Endothelial cell of umbilical vein (primary cell): ENCODE data around the gene INMT. TPM values are rescaled to one million over a fixed set of nuclear protein-coding genes. Genes with fewer than 3 reads are reported as not detected.

Experiments used
- BruUV-seq: library from RNA; stranded (reverse); fragments of 400-500 nt; replicated peaks from 2 replicates; lab custom pipeline; 2021; lab: Mats Ljungman, UMichigan
- CTCF ChIA-PET: fragments of 300-600, 350-600 bp; sonication (Branson Sonifier 250); formaldehyde crosslinking; loops from one replicate; lab custom pipeline; 2021; ENCODE audit warnings: antibody characterized with exemption, inconsistent platforms; lab: Charles Lee
- POLR2A ChIA-PET: fragments of 300-600, 350-600 bp; sonication (Branson Sonifier 250); formaldehyde crosslinking; loops from one replicate; lab custom pipeline; 2021; ENCODE audit warnings: antibody characterized with exemption, inconsistent platforms; lab: Charles Lee
- DNase-seq: peaks from one replicate; pipeline ENCODE4 v3.0.0-alpha.2; 2011; ENCODE audit warnings: low read depth, low spot score
- FAIRE-seq: peaks from 2 replicates; lab custom pipeline; 2011; peaks lifted over from hg19 to GRCh38; lab: Jason Lieb, UNC
- H2AFZ ChIP-seq: 2 replicates; pipeline ENCODE4 v1.6.0; 2012; ENCODE audit warnings: low read depth, low read length, control low read depth, inconsistent platforms
- H3K27ac ChIP-seq: 2 replicates; pipeline ENCODE4 v1.5.1; 2011; ENCODE audit warnings: low read depth, mild to moderate bottlenecking, control low read depth, low read length, moderate library complexity; ENCODE audit not compliant: insufficient read depth
- H3K27me3 ChIP-seq, 2 experiments: 2 replicates each; pipeline versions ENCODE4 v1.6.0 to v1.6.1; 2011; ENCODE audit warnings: low read length in 2 of 2, mixed read lengths in 1 of 2; ENCODE audit not compliant: control insufficient read depth in 2 of 2, insufficient read depth in 2 of 2
- H3K36me3 ChIP-seq, 2 experiments: 2 replicates in 1 of 2; 3 replicates in 1 of 2; pipeline ENCODE4 v1.5.1; 2011; ENCODE audit warnings: low read length in 2 of 2, mild to moderate bottlenecking in 1 of 2, moderate library complexity in 1 of 2; ENCODE audit not compliant: control insufficient read depth in 2 of 2, insufficient read depth in 2 of 2; ENCODE audit errors: extremely low read depth in 1 of 2
- H3K4me1 ChIP-seq: 3 replicates; pipeline ENCODE4 v1.5.1; 2011; ENCODE audit warnings: mild to moderate bottlenecking, low read length; ENCODE audit not compliant: control insufficient read depth, insufficient read depth; ENCODE audit errors: extremely low read depth
- H3K4me2 ChIP-seq: 2 replicates; pipeline ENCODE4 v1.6.1; 2011; ENCODE audit warnings: low read length, control low read depth, mixed read lengths; ENCODE audit not compliant: insufficient read depth
- H3K4me3 ChIP-seq, 3 experiments: fragments of 200-600 bp in 1 of 3; sonication (generic), shearing (Covaris generic) in 1 of 3; replicated peaks in 1 of 3; 2 replicates each; pipeline ENCODE4 v1.5.1; 2011 to 2016; ENCODE audit warnings: control low read depth in 3 of 3, low read length in 3 of 3, mild to moderate bottlenecking in 2 of 3, inconsistent platforms in 1 of 3, low read depth in 1 of 3, moderate library complexity in 1 of 3; ENCODE audit not compliant: insufficient read depth in 1 of 3
- H3K79me2 ChIP-seq: 2 replicates; pipeline ENCODE4 v1.6.0; 2012; ENCODE audit warnings: low read length, inconsistent platforms; ENCODE audit not compliant: control insufficient read depth, insufficient read depth
- H3K9ac ChIP-seq: replicated peaks from 2 replicates; pipeline ENCODE3; 2011; ENCODE audit warnings: low read length, control low read depth; ENCODE audit not compliant: insufficient read depth; ENCODE audit errors: extremely low read depth
- H3K9me1 ChIP-seq: replicated peaks from 3 replicates; pipeline ENCODE4 v1.6.0; 2011; ENCODE audit warnings: mild to moderate bottlenecking, low read length; ENCODE audit not compliant: control insufficient read depth, insufficient read depth; ENCODE audit errors: extremely low read depth
- H3K9me3 ChIP-seq: replicated peaks from 2 replicates; pipeline ENCODE4 v1.5.1; 2012; ENCODE audit warnings: low read length, inconsistent platforms; ENCODE audit not compliant: control insufficient read depth, insufficient read depth
- H4K20me1 ChIP-seq: replicated peaks from 2 replicates; pipeline ENCODE3; 2011; ENCODE audit warnings: mild to moderate bottlenecking, low read length; ENCODE audit not compliant: control insufficient read depth, insufficient read depth; ENCODE audit errors: extremely low read depth
- CTCF ChIP-seq, 2 donors: IDR thresholded peaks; 1 replicate in 1 of 2; 2 replicates in 1 of 2; pipeline ENCODE4 v1.5.1; 2011; ENCODE audit warnings: low read length in 2 of 2, mild to moderate bottlenecking in 2 of 2, moderate library complexity in 2 of 2, control low read depth in 1 of 2, inconsistent platforms in 1 of 2, low read depth in 1 of 2; ENCODE audit not compliant: insufficient read depth in 1 of 2; ENCODE audit errors: extremely low read depth in 1 of 2
- EZH2 ChIP-seq: IDR thresholded peaks from 2 replicates; pipeline ENCODE4 v1.6.1; 2012; ENCODE audit warnings: borderline replicate concordance, low read depth, mild to moderate bottlenecking, moderate library complexity, low read length, inconsistent platforms; ENCODE audit not compliant: severe bottlenecking
- FOS ChIP-seq: IDR thresholded peaks from 2 replicates; pipeline ENCODE4 v1.6.1; 2011; ENCODE audit warnings: mild to moderate bottlenecking, low read length, moderate library complexity, borderline replicate concordance; ENCODE audit not compliant: insufficient read depth
- GATA2 ChIP-seq: IDR thresholded peaks from 2 replicates; pipeline ENCODE4 v1.7.0; 2011; ENCODE audit warnings: low read depth, mild to moderate bottlenecking, moderate library complexity, mixed read lengths, low read length; ENCODE audit not compliant: insufficient read length, insufficient read depth
- JUN ChIP-seq: IDR thresholded peaks from 2 replicates; pipeline ENCODE4 v1.6.1; 2011; ENCODE audit warnings: borderline replicate concordance, low read depth; ENCODE audit not compliant: insufficient read length, insufficient read depth
- MAX ChIP-seq: IDR thresholded peaks from 2 replicates; pipeline ENCODE4 v1.6.1; 2011; ENCODE audit not compliant: insufficient read depth, insufficient read length
- MYC ChIP-seq: IDR thresholded peaks from one replicate; pipeline ENCODE4 v1.6.1; 2011; ENCODE audit warnings: mild to moderate bottlenecking, low read depth, low read length
- POLR2A ChIP-seq: IDR thresholded peaks from 2 replicates; pipeline ENCODE4 v1.6.1; 2012; ENCODE audit warnings: low read depth, mild to moderate bottlenecking, control low read depth, low read length
- POLR2AphosphoS5 ChIP-seq: IDR thresholded peaks from 2 replicates; pipeline ENCODE4 v1.6.1; 2012; ENCODE audit warnings: low read depth, mild to moderate bottlenecking, control low read depth, low read length, moderate library complexity; ENCODE audit not compliant: insufficient read depth
- dilution Hi-C: fragments of 300-500 bp; cut with MboI; formaldehyde crosslinking; loops from one replicate; pipeline ENCODE4 v1.15.0; 2019; ENCODE audit warnings: low sequenced_read_pairs; ENCODE audit not compliant: extremely low pct_ligation_motif_present
- intact Hi-C: fragments of 100-400 bp; cut with micrococcal nuclease; formaldehyde crosslinking; loops from one replicate; pipeline ENCODE4 v1.10.0; 2022
- polyA plus RNA-seq, 4 experiments: library from polyadenylated mRNA; depleted of rRNA in 3 of 4; stranded (reverse) in 3 of 4; unstranded in 1 of 4; fragments of >200 nt; gene quantifications; 2 replicates each; pipeline versions ENCODE4 v1.2.1 to v1.2.3, GENCODE V29; 2011 to 2012; ENCODE audit warnings: missing spikeins in 1 of 4
- total RNA-seq: library from RNA; stranded (reverse); gene quantifications from 2 replicates; pipeline ENCODE4 v1.2.3, GENCODE V29; 2021

INMT gene
- total and polyA plus RNA-seq, 2 donors (not counting 3 experiments of a cell fraction or from before 2014, with no cell fraction given) = not detected

GRCh38 chr7:30726296-30727006 lies 25.5 kb upstream of the INMT start:
- DNase-seq (no peak), FAIRE-seq (no peak)
- Histone ChIP-seq H3K79me2 (no peaks in the 10 kb centered on the region), H4K20me1 (no peaks in the 10 kb centered on the region), H3K9me3 (no peaks in the 10 kb centered on the region), H3K27me3 (peaks cover 11 to 14% of the 10 kb centered on the region in 2 experiments), H3K4me3 (no peak overlapping the region), H3K4me2 (no peak overlapping the region), H3K9ac (no peak overlapping the region), H3K27ac (no peak overlapping the region), H3K9me1 (no peaks in the 10 kb centered on the region), H3K36me3 (no peaks in the 10 kb centered on the region), H3K4me1 (no peaks in the 10 kb centered on the region), H2AFZ (no peak overlapping the region)
- TF ChIP-seq POLR2AphosphoS5 = no peak
- TF ChIP-seq EZH2 = no peak
- no peak for TF ChIP-seq JUN
- no peak for TF ChIP-seq MAX
- TF ChIP-seq GATA2 = no peak
- TF ChIP-seq POLR2A = no peak
- no peak for TF ChIP-seq MYC
- TF ChIP-seq FOS = no peak
- TF ChIP-seq CTCF (IDR thresholded peaks at IDR 0.05; ENCODE audit: extremely low read depth in 1 of 2, insufficient read depth in 1 of 2, low read depth in 1 of 2, low read length in 2 of 2) = no peak
- intact Hi-C loops (no loop called here), dilution Hi-C loops (no loop called here)
- POLR2A ChIA-PET = no interaction called here
- BruUV-seq = no TSS peak
- CTCF ChIA-PET = no interaction called here
